GM19452 (cell line): Measurements from ENCODE around the gene ZNF792.
"Not testable (repeated sequence)": the region's sequence is repeated elsewhere in the genome, so short reads cannot be mapped to it uniquely, and the experiment has no call there.

Source experiments
- ATAC-seq: cut with Tn5 transposase; IDR thresholded peaks from one replicate; pipeline ENCODE4 v1.9.1; 2021; ENCODE audit not compliant: unreplicated experiment

ZNF792 gene

DNA sequence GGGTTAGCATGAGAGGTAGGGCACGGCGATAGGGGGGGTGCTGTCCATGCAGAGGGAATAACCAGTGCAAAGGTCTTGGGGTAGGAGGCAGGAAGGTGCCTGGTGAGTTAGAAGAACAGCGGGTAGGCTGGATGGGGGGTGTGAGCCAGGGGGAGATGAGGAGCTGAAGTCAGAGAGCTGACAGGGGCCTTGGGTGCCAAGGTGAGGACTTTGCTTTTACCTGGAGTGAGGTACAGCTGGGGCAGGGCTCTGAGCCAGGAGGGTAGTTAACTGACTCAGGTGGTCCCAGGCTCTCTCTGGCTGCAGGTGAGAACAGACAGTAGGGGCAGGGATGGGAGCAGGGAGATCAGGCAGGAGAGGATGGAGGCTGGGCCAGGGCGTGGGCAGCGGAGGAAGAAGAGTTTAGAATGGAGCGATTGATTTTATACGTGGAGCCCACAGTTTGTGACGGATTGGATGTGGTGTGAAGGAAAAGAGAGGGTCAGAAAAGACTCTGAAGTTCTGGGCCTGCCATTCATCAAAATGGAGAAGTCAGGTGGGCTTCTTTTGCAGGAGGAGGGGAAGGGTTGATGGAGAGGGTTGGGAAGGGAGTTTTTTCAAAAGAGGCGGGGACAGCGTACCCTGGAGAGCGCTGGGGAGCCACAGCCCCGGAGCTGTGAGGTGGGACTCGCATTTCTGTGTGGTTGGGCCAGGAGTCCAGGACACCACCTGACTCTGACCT, 34.9 kb upstream of the ZNF792 start:
- no peak for ATAC-seq

DNA sequence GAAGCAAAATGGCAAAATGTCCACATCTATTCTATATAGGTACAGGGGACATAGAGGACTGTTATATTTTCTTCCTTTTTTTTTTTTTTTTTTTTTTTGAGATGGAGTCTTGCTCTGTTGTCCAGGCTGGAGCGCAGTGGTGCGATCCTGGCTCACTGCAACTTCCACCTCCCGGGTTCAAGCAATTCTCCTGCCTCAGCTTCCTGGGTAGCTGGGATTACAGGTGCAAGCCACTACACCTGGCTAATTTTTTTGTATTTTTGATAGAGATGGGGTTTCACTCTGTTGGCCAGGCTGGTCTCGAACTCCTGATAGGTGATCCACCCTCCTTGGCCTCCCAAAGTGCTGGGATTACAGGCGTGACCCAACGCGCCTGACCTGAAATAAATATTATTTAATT, 34.2 kb upstream of the ZNF792 start:
- not testable (repeated sequence) for ATAC-seq

DNA sequence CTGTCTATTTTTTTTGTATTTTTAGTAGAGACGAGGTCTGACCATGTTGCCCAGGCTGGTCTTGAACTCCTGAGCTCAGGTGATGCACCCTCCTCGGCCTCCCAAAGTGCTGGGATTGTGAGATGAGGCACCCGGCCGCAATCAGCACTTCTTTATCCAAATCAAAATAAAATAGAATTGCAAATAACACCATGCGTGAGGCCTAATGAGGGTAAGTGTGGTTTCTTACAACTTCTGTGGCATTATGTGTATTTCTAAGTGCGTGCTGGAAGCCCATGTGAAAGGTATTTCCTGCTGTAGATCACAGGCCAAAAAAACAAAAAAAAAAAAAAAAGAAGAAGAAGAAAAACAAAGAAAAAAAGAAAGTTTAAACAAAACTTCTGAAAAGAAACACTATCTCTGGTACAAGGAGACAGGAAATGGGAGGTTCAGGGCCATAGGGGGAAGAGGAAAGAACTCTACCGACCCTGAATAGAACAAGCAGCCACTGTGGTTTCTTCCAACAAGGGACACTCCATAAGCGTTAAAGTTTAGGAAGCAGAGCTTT, 33.1 kb upstream of the ZNF792 start:
- ATAC-seq: no peak

DNA sequence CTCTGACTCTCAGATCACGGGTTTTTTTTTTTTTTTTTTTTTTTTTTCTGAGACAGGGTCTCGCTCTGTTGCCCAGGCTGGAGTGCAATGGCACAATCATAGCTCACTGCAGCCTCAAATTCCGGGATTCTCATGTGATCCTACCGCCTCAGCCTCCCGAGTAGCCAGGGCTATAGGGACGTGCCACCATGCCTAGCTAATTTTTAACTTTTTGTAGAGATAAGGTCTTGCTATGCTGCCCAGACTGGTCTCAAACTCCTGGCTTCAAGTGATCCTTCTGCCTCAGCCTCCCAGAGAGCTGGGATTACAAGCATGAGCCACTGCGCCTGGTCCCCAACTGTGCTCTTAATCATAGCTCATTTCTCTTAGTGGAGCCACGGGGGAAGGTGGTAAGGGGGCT, 31.5 kb upstream of the ZNF792 start:
- ATAC-seq: no peak

DNA sequence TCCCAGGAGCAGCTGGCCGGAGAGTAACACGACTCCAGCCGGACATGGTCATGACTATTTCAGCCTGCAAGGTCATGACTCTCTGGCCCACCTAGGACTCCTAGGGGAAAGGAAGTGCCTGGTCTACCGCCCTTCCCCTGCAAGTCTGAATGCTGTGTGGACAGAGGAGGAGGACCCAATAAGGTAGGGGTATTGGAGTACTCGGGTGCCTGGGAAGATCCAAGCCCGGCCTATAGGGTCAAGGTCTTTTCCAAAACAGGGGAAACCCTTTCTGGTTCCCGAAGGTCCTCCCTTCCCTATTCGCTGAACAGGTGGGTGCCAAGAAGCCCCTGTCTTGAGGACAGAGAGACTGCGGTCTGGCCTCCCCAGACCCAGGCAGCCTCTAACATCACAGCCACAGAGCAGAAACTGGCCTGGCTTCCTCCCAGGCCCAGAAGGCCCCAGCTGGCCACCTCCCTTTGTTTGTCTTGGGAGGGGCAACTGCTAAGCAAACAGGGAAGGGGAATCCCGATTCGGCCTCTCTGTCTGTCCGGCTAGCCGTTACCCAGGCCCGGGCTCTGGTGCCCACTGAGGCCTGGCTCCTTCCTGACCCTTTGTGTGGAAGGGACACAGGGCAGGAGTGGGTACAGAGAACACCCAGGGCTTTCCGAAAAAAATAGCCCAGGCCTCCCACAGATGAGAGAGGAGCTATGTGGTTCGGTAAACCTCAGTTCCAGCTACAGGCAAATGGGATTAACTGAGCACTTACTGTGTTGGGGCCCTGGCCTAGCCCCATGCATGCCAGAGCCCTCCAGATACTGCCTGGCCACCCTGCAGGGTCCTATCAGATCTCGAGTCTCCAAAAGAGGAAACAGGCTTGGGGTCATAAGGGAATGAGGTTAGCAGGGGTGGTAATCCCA, 30.9 kb upstream of the ZNF792 start:
- no peak for ATAC-seq

DNA sequence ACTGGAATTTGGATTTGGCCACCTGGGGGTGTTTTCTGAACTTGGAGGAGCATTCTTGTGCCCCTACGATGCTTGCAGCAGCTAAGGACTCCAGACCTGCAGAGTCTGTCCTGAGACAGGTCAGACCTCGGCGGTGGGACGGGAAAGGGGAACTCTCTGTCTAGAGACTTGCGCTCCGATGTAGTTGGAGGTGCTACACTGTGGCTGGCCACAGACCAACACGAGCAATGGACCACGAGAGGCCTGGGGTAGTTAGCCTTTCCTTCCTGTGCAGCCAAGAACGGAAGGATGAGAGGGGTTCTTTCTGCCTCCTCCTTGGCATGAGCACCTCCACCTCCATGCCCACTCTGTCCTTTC, 30.2 kb upstream of the ZNF792 start:
- ATAC-seq: no peak

DNA sequence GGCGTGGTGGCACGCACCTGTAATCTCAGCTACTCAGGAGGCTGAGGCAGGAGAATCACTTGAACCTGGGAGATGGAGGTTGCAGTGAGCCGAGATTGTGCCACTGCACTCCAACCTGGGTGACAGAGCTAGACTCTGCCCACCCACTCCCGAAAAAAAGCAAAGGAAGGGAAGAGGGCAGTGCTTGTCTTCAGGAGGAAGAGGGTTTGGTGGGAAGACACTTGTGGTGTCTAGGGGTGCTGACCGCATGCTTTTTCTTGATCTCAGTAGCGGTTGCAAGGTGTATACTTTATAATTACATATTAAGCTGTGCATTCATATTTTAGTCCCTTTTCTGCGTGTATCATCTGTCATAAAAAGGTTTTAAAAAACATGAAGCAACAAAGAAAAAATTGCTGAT, 28.6 kb upstream of the ZNF792 start:
- ATAC-seq: not testable (repeated sequence)

DNA sequence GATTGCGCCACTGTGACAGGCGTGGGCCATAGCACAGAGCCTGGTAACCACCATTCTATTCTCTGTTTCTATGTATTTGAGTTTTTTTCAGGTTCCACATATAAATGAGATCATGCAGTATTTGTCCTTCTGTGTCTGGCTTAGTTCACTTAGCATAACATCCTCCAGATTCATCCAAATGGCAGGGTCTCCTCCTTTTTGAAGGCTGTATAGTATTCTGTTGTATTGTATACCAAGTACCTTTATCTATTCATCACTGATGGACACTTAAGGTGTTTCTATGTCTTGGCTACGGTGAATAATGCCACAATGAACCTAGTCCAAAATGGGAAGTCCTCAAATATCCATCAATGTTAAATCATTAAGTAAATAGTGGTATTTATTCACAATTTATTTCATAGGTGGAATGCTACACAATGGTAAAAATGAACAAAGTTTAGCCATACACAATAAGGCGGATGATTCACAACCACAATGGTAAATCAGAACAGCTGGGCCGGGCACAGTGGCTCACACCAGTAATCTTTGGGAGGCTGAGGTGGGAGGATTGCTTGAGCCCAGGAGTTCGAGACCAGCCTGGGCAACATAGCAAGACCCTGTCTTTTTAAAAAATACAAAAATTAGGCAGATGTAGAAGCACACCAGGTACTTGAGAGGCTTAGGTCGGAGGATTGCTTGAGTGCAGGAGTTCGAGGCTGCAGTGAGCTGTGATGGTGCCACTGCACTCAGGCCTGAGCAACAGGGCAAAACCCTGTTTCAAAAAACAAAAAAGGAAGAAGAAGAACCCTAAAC, 27.7 kb upstream of the ZNF792 start:
- ATAC-seq: no peak

- no peak for ATAC-seq
Measured at GRCh38 chr19:34990578-34991192, 26.7 kb upstream of the ZNF792 start.

GRCh38 chr19:34989298-34989697, 25.3 kb upstream of the ZNF792 start:
- ATAC-seq: no peak

GRCh38 chr19:34988119-34988518, 24.1 kb upstream of the ZNF792 start:
- no peak for ATAC-seq

- no peak for ATAC-seq
Measured at GRCh38 chr19:34985249-34986022, 21.4 kb upstream of the ZNF792 start.

GRCh38 chr19:34984287-34984686, 20.3 kb upstream of the ZNF792 start:
- no peak for ATAC-seq

DNA sequence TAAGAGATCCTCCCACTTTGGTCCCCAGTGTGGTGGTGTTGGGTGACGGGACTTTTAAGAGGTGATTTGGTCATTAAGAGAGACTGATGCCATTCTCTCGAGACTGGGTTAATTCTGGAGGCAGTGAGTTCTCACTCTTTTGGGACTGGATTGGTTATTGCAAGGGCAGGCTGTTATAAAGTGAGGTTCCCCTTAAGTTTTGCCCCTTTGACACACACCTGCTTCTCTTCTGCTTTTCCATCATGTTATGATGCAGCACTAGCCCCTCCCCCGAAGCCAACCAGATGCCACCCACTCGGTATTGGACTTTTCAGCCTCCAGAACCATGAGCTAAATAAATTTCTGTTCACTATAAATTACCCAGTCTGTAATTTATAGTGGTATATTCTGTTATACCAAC, 19.8 kb upstream of the ZNF792 start:
- ATAC-seq: no peak

DNA sequence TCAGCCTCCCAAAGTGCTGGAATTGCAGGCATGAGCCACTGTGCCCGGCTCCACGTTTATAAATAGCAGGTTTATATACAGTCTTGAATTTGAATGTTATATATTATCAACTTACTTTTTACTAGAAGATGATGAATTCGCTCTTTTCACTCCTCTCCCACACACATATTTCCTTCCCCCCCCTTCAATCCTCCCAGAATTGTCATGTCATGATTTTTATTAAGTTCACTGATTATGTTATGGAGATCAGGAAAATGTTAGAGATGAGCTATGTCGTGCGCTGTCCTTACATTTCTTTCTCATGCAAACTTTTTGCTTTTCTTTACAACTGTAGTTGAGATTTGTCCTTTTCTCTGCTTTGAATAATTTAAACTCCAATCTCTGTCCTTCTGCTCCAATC, 18.2 kb upstream of the ZNF792 start:
- no peak for ATAC-seq

DNA sequence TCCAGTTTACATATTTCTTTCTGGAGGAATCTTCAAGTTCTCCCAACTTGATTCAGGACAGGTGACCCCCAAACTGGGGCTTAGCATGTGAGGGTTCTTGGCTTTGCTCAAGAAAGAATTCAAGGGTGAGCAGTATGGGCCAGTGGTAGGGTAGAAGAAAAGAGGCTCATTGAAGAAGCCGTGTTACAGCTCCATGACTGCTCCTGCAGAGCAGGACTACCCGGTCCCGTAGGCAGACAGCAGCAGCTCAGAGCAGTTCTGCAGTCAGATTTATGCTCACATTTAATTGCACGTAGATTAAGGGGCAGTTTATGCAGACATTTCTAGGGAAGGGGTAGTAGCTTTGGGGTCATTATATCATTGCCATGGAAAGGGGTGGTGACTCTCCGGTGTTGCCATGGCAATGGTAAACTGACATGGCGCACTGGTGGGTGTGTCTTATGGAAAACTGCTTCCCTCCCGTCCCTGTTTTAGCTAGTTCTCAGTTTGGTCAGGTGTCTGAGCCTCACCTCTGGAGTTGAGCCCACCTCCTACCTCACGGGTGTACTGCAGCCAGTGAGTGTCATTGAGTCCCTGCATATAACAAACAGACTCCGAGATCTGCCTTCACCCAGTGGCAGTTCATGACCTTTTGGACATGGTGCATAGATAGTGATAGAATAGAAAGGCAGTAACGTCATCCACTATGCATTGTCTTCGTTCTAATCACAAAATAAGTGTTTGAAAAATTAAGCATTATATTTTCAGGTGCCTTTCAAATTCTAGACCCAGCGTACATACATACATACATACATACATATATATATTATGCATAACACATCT, 16.0 kb upstream of the ZNF792 start:
- no peak for ATAC-seq

DNA sequence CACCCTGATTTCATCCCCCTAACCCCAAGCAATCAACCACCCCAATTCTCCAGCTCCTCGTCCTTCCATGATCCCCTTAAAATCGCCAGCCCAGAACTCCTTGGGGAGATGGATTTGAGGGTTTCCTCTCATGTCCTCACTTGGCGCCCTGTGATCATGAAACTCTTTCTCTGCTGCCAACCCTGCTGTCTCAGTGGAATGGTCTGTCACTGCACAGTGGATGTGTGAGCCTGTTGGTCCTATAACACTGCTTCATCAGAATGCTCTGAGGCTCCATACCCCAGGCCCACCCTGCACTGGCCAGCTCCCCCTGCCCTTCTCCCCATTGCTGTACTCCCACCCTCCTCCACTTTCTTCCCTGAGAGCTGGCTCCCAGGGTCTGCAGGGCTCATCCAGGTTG, 12.6 kb upstream of the ZNF792 start:
- no peak for ATAC-seq

- no peak for ATAC-seq
Measured at GRCh38 chr19:34975056-34975455, 11.0 kb upstream of the ZNF792 start.

- no peak for ATAC-seq
Measured at GRCh38 chr19:34974646-34975045, 10.6 kb upstream of the ZNF792 start.
